ENCODE data around the gene MYMX.

The MYMX gene

GRCh38 chr6:44233567-44234100 lies 16.9 kb downstream of the MYMX start:
- H3K4me3 ChIP-seq (ENCODE audit: low read length) = no peak overlapping the region
- no peaks in the 10 kb centered on the region for H3K27me3 ChIP-seq (ENCODE audit: control insufficient read depth, insufficient read depth, low read length)
- H3K4me1 ChIP-seq (ENCODE audit: control insufficient read depth, insufficient read depth, low read length) = peaks cover 69% of the 10 kb centered on the region
- H3K9ac ChIP-seq (ENCODE audit: low read length) = no peak overlapping the region
- H3K36me3 ChIP-seq (ENCODE audit: control insufficient read depth, insufficient read depth, low read length) = peaks cover 12% of the 10 kb centered on the region
- peak overlapping the region; percentile 72 for H3K27ac ChIP-seq (ENCODE audit: low read depth, low read length)

- H3K27ac ChIP-seq (ENCODE audit: low read depth, low read length) = peak overlapping the region; percentile 79
- H3K4me1 ChIP-seq (ENCODE audit: control insufficient read depth, insufficient read depth, low read length) = peaks cover 62% of the 10 kb centered on the region
- peak overlapping the region; percentile 22 for H3K4me3 ChIP-seq (ENCODE audit: low read length)
- no peaks in the 10 kb centered on the region for H3K27me3 ChIP-seq (ENCODE audit: control insufficient read depth, insufficient read depth, low read length)
- peaks cover 12% of the 10 kb centered on the region for H3K36me3 ChIP-seq (ENCODE audit: control insufficient read depth, insufficient read depth, low read length)
- no peak overlapping the region for H3K9ac ChIP-seq (ENCODE audit: low read length)
Measured at GRCh38 chr6:44234101-44235025, 17.6 kb downstream of the MYMX start.

GRCh38 chr6:44235269-44235668 lies 18.5 kb downstream of the MYMX start:
- H3K9ac ChIP-seq (ENCODE audit: low read length) = no peak overlapping the region

GRCh38 chr6:44235891-44236516 lies 19.3 kb downstream of the MYMX start:
- H3K9ac ChIP-seq (ENCODE audit: low read length) = no peak overlapping the region
- peaks cover 50% of the 10 kb centered on the region for H3K4me1 ChIP-seq (ENCODE audit: control insufficient read depth, insufficient read depth, low read length)
- peaks cover 12% of the 10 kb centered on the region for H3K36me3 ChIP-seq (ENCODE audit: control insufficient read depth, insufficient read depth, low read length)
- no peaks in the 10 kb centered on the region for H3K27me3 ChIP-seq (ENCODE audit: control insufficient read depth, insufficient read depth, low read length)
- H3K4me3 ChIP-seq (ENCODE audit: low read length) = no peak overlapping the region
- H3K27ac ChIP-seq (ENCODE audit: low read depth, low read length) = peak overlapping the region; percentile 27

More at GRCh38 chr6:44235269-44235668, 18.5 kb downstream of the MYMX start:
- H3K27ac ChIP-seq (ENCODE audit: low read depth, low read length) = peak overlapping the region; percentile 79
- H3K4me3 ChIP-seq (ENCODE audit: low read length) = no peak overlapping the region
- H3K4me1 ChIP-seq (ENCODE audit: control insufficient read depth, insufficient read depth, low read length) = peaks cover 57% of the 10 kb centered on the region
- no peaks in the 10 kb centered on the region for H3K27me3 ChIP-seq (ENCODE audit: control insufficient read depth, insufficient read depth, low read length)
- peaks cover 12% of the 10 kb centered on the region for H3K36me3 ChIP-seq (ENCODE audit: control insufficient read depth, insufficient read depth, low read length)

- H3K4me1 ChIP-seq (ENCODE audit: control insufficient read depth, insufficient read depth, low read length) = peaks cover 41% of the 10 kb centered on the region
- H3K36me3 ChIP-seq (ENCODE audit: control insufficient read depth, insufficient read depth, low read length) = peaks cover 4% of the 10 kb centered on the region
- H3K4me3 ChIP-seq (ENCODE audit: low read length) = peak overlapping the region; percentile 73
- H3K27me3 ChIP-seq (ENCODE audit: control insufficient read depth, insufficient read depth, low read length) = no peaks in the 10 kb centered on the region
- peak overlapping the region; percentile 94 for H3K27ac ChIP-seq (ENCODE audit: low read depth, low read length)
- H3K9ac ChIP-seq (ENCODE audit: low read length) = peak overlapping the region; percentile 80
Measured at GRCh38 chr6:44237021-44237812, 20.5 kb downstream of the MYMX start.

- Histone ChIP-seq H3K4me3 (ENCODE audit: low read length) (peak overlapping the region; percentile 73), H3K27ac (ENCODE audit: low read depth, low read length) (peak overlapping the region; percentile 94), H3K4me1 (ENCODE audit: control insufficient read depth, insufficient read depth, low read length) (peaks cover 36% of the 10 kb centered on the region)
Measured at GRCh38 chr6:44237813-44238433, 21.2 kb downstream of the MYMX start.

GRCh38 chr6:44238687-44239350 lies 22.1 kb downstream of the MYMX start:
- no peak overlapping the region for H3K9ac ChIP-seq (ENCODE audit: low read length)
- no peaks in the 10 kb centered on the region for H3K27me3 ChIP-seq (ENCODE audit: control insufficient read depth, insufficient read depth, low read length)
- no peak overlapping the region for H3K4me3 ChIP-seq (ENCODE audit: low read length)
- peak overlapping the region; percentile 94 for H3K27ac ChIP-seq (ENCODE audit: low read depth, low read length)
- H3K36me3 ChIP-seq (ENCODE audit: control insufficient read depth, insufficient read depth, low read length) = no peaks in the 10 kb centered on the region
- peaks cover 27% of the 10 kb centered on the region for H3K4me1 ChIP-seq (ENCODE audit: control insufficient read depth, insufficient read depth, low read length)

More at GRCh38 chr6:44237813-44238433, 21.2 kb downstream of the MYMX start:
- H3K27me3 ChIP-seq (ENCODE audit: control insufficient read depth, insufficient read depth, low read length) = no peaks in the 10 kb centered on the region
- no peaks in the 10 kb centered on the region for H3K36me3 ChIP-seq (ENCODE audit: control insufficient read depth, insufficient read depth, low read length)
- peak overlapping the region; percentile 80 for H3K9ac ChIP-seq (ENCODE audit: low read length)

GRCh38 chr6:44243345-44243744 lies 26.6 kb downstream of the MYMX start:
- Histone ChIP-seq H3K27me3 (ENCODE audit: control insufficient read depth, insufficient read depth, low read length) (no peaks in the 10 kb centered on the region), H3K4me3 (ENCODE audit: low read length) (no peak overlapping the region), H3K27ac (ENCODE audit: low read depth, low read length) (no peak overlapping the region), H3K9ac (ENCODE audit: low read length) (no peak overlapping the region), H3K36me3 (ENCODE audit: control insufficient read depth, insufficient read depth, low read length) (no peaks in the 10 kb centered on the region), H3K4me1 (ENCODE audit: control insufficient read depth, insufficient read depth, low read length) (no peaks in the 10 kb centered on the region)

- Histone ChIP-seq H3K9ac (ENCODE audit: low read length) (peak overlapping the region; percentile 68), H3K27ac (ENCODE audit: low read depth, low read length) (peak overlapping the region; percentile 95), H3K27me3 (ENCODE audit: control insufficient read depth, insufficient read depth, low read length) (no peaks in the 10 kb centered on the region), H3K4me3 (ENCODE audit: low read length) (peak overlapping the region; percentile 88), H3K4me1 (ENCODE audit: control insufficient read depth, insufficient read depth, low read length) (peaks cover 6% of the 10 kb centered on the region), H3K36me3 (ENCODE audit: control insufficient read depth, insufficient read depth, low read length) (peaks cover 18% of the 10 kb centered on the region)
Measured at GRCh38 chr6:44245391-44245911, 28.7 kb downstream of the MYMX start.

GRCh38 chr6:44245912-44246662 lies 29.4 kb downstream of the MYMX start:
- Histone ChIP-seq H3K27ac (ENCODE audit: low read depth, low read length) (peak overlapping the region; percentile 95), H3K9ac (ENCODE audit: low read length) (peak overlapping the region; percentile 80), H3K27me3 (ENCODE audit: control insufficient read depth, insufficient read depth, low read length) (no peaks in the 10 kb centered on the region), H3K36me3 (ENCODE audit: control insufficient read depth, insufficient read depth, low read length) (peaks cover 24% of the 10 kb centered on the region), H3K4me1 (ENCODE audit: control insufficient read depth, insufficient read depth, low read length) (peaks cover 6% of the 10 kb centered on the region), H3K4me3 (ENCODE audit: low read length) (peak overlapping the region; percentile 88)

All from rectal smooth muscle tissue (tissue), 1 donor.